ENCODE measurements around the gene NTRK3.

- TF ChIP-seq CTCF (optimal IDR thresholded peaks at IDR 0.05 in 1 of 3, IDR thresholded peaks at IDR 0.05 in 1 of 3, conservative IDR thresholded peaks at IDR 0.05 in 1 of 3; ENCODE audit: extremely low read depth in 1 of 3, insufficient read depth in 2 of 3, low read length in 3 of 3) = no peak
- no peak for TF ChIP-seq EZH2 (IDR thresholded peaks at IDR 0.05; ENCODE audit: low read length)
Measured at GRCh38 chr15:88246081-88246480, 10.5 kb downstream of the NTRK3 start.
